ENCODE results near the gene APOBEC3G.

APOBEC3G gene

GRCh38 chr22:39089928-39090327 is 12.9 kb downstream of the APOBEC3G start:
- no peak for TF ChIP-seq CTCF (IDR thresholded peaks at IDR 0.05; ENCODE audit: control insufficient read depth, extremely low read depth, insufficient read depth)
- no peak overlapping the region for H3K4me3 ChIP-seq (ENCODE audit: low read depth, low read length)
- DNase-seq (ENCODE audit: low read depth), result no peak

- H3K4me3 ChIP-seq (ENCODE audit: low read depth, low read length), result no peak overlapping the region
- DNase-seq (ENCODE audit: low read depth), result no peak
Observed at GRCh38 chr22:39090426-39091064, 13.5 kb downstream of the APOBEC3G start.

GRCh38 chr22:39091126-39092081 is 14.3 kb downstream of the APOBEC3G start:
- DNase-seq (ENCODE audit: low read depth), result no peak
- H3K4me3 ChIP-seq (ENCODE audit: low read depth, low read length), result no peak overlapping the region
- TF ChIP-seq CTCF (IDR thresholded peaks at IDR 0.05; ENCODE audit: control insufficient read depth, extremely low read depth, insufficient read depth), result no peak

More at GRCh38 chr22:39090426-39091064, 13.5 kb downstream of the APOBEC3G start:
- no peak for TF ChIP-seq CTCF (IDR thresholded peaks at IDR 0.05; ENCODE audit: control insufficient read depth, extremely low read depth, insufficient read depth)

- TF ChIP-seq CTCF (IDR thresholded peaks at IDR 0.05; ENCODE audit: control insufficient read depth, extremely low read depth, insufficient read depth), result no peak
- H3K4me3 ChIP-seq (ENCODE audit: low read depth, low read length), result no peak overlapping the region
- DNase-seq (ENCODE audit: low read depth), result no peak
Observed at GRCh38 chr22:39092111-39092862, 15.2 kb downstream of the APOBEC3G start.

- TF ChIP-seq CTCF (IDR thresholded peaks at IDR 0.05; ENCODE audit: control insufficient read depth, extremely low read depth, insufficient read depth), result no peak
- H3K4me3 ChIP-seq (ENCODE audit: low read depth, low read length), result no peak overlapping the region
- DNase-seq (ENCODE audit: low read depth), result no peak
Observed at GRCh38 chr22:39094717-39095389, 17.8 kb downstream of the APOBEC3G start.

- no peak overlapping the region for H3K4me3 ChIP-seq (ENCODE audit: low read depth, low read length)
- no peak for TF ChIP-seq CTCF (IDR thresholded peaks at IDR 0.05; ENCODE audit: control insufficient read depth, extremely low read depth, insufficient read depth)
- DNase-seq (ENCODE audit: low read depth), result no peak
Observed at GRCh38 chr22:39095971-39096370, 18.9 kb downstream of the APOBEC3G start.

Measured in LNCaP clone FGC (cell line).